Smooth muscle cell (in vitro differentiated cells): ENCODE results near the gene KIFC1. TPM values are rescaled to one million over a fixed set of nuclear protein-coding genes. Genes with fewer than 3 reads are reported as not detected.
A peak's percentile ranks its signal among the peaks of the same experiment; 100 is the strongest.

Experiments used
- DNase-seq: peaks from one replicate; lab custom pipeline; 2025; ENCODE audit not compliant: unreplicated experiment; lab: John Stamatoyannopoulos, UW
- H2AFZ ChIP-seq: fragments of 200-600 bp; sonication (generic); 2 replicates; pipeline ENCODE4 v1.6.0; 2016; ENCODE audit warnings: antibody characterized with exemption, low read depth, mild to moderate bottlenecking
- H3F3A ChIP-seq: fragments of 200-600 bp; sonication (generic); 2 replicates; pipeline ENCODE4 v1.6.0; 2017; ENCODE audit warnings: antibody characterized with exemption, low read depth
- H3K27ac ChIP-seq: fragments of 200-600 bp; sonication (generic); 2 replicates; pipeline ENCODE4 v1.5.1; 2016; ENCODE audit warnings: low read depth, mild to moderate bottlenecking
- H3K27me3 ChIP-seq: fragments of 200-600 bp; sonication (generic); 2 replicates; pipeline ENCODE4 v1.6.1; 2016; ENCODE audit warnings: low read depth, mild to moderate bottlenecking
- H3K36me3 ChIP-seq: fragments of 200-600 bp; sonication (generic); 2 replicates; pipeline ENCODE4 v1.5.1; 2016; ENCODE audit warnings: low read depth
- H3K4me1 ChIP-seq: fragments of 200-600 bp; sonication (generic); 2 replicates; pipeline ENCODE4 v1.5.1; 2016; ENCODE audit warnings: low read depth
- H3K4me2 ChIP-seq: fragments of 200-600 bp; sonication (generic); 2 replicates; pipeline ENCODE4 v1.6.0; 2016; ENCODE audit warnings: mild to moderate bottlenecking
- H3K4me3 ChIP-seq: fragments of 200-600 bp; sonication (generic); 2 replicates; pipeline ENCODE4 v1.5.1; 2016; ENCODE audit warnings: mild to moderate bottlenecking
- H3K79me2 ChIP-seq: fragments of 200-600 bp; sonication (generic); 2 replicates; pipeline ENCODE4 v1.6.0; 2016; ENCODE audit warnings: low read depth, mild to moderate bottlenecking
- H3K9ac ChIP-seq: fragments of 200-600 bp; sonication (generic); 2 replicates; pipeline ENCODE4 v1.6.0; 2016; ENCODE audit warnings: low read depth
- H3K9me3 ChIP-seq: fragments of 200-600 bp; sonication (generic); replicated peaks from 2 replicates; pipeline ENCODE4 v1.5.1; 2016; ENCODE audit warnings: low read depth
- H4K20me1 ChIP-seq: fragments of 200-600 bp; sonication (generic); 2 replicates; pipeline ENCODE4 v1.6.0; 2016; ENCODE audit warnings: low read depth
- CTCF ChIP-seq: fragments of 200-600 bp; sonication (generic); IDR thresholded peaks from 2 replicates; pipeline ENCODE4 v1.5.1; 2017; ENCODE audit warnings: borderline replicate concordance, mild to moderate bottlenecking, antibody characterized with exemption; ENCODE audit not compliant: insufficient read depth, poor library complexity, severe bottlenecking
- WGBS: methylation state at CpG from one replicate; pipeline ENCODE4 v1.1.7; 2016; ENCODE audit warnings: low lambda C conversion rate; 5-methylcytosine and 5-hydroxymethylcytosine counted together
- polyA plus RNA-seq: library from polyadenylated mRNA; unstranded; fragments of >200 nt; fragmentation: Nextera tagmentation; extraction: Ambion mirVana; gene quantifications from 2 replicates; pipeline ENCODE4 v1.2.1, GENCODE V29; 2016
- total RNA-seq: library from RNA; depleted of rRNA; stranded (reverse); fragments of >200 nt; gene quantifications from 2 replicates; pipeline ENCODE4 v1.2.3, GENCODE V29; 2014

The KIFC1 gene
- total and polyA plus RNA-seq, 2 experiments from 2014 or later: 8.8 to 12.0 TPM

- H3F3A ChIP-seq: peaks cover 5% of the 10 kb centered on the region
- no peak overlapping the region for H3K4me3 ChIP-seq
- TF ChIP-seq CTCF: no peak
- no peaks in the 10 kb centered on the region for H3K9me3 ChIP-seq
- H3K4me2 ChIP-seq: no peak overlapping the region
- no peak for DNase-seq
- 83% methylated on average over 3 of the region's 3 CpGs for whole genome bisulfite sequencing
- H2AFZ ChIP-seq: no peak overlapping the region
- no peaks in the 10 kb centered on the region for H3K27me3 ChIP-seq
- no peaks in the 10 kb centered on the region for H3K36me3 ChIP-seq
- H4K20me1 ChIP-seq: no peaks in the 10 kb centered on the region
- peaks cover 5% of the 10 kb centered on the region for H3K4me1 ChIP-seq
- H3K79me2 ChIP-seq: peaks cover 12% of the 10 kb centered on the region
- H3K9ac ChIP-seq: no peak overlapping the region
- no peak overlapping the region for H3K27ac ChIP-seq
These were observed 58.8 kb downstream of the KIFC1 start for GRCh38 chr6:33450434-33450833.

DNA sequence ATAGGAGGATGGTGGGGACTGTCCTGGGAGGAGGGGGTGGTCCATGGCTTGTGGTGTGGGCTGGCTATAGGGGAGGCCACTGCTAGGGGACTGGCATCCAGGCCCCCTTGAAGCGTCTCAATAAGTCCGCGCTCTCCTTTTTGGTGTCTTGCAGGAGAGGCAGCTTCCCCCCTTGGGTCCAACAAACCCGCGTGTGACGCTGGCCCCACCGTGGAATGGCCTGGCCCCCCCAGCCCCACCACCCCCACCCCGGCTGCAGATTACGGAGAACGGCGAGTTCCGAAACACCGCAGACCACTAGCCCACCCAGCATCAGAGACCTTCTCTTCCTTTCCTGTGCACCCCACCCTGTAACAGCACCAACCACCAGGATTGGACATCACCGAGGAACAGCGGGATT, 60.0 kb downstream of the KIFC1 start:
- peaks cover 5% of the 10 kb centered on the region for H3K4me1 ChIP-seq
- H3K79me2 ChIP-seq: peaks cover 18% of the 10 kb centered on the region
- no peaks in the 10 kb centered on the region for H4K20me1 ChIP-seq
- no peaks in the 10 kb centered on the region for H3K9me3 ChIP-seq
- no peak for DNase-seq
- no peak overlapping the region for H2AFZ ChIP-seq
- H3K27ac ChIP-seq: no peak overlapping the region
- no peak overlapping the region for H3K4me2 ChIP-seq
- no peaks in the 10 kb centered on the region for H3K27me3 ChIP-seq
- no peak overlapping the region for H3K9ac ChIP-seq
- WGBS: 98% methylated on average over 5 of the region's 15 CpGs
- no peak for TF ChIP-seq CTCF
- no peak overlapping the region for H3K4me3 ChIP-seq
- H3K36me3 ChIP-seq: no peaks in the 10 kb centered on the region
- H3F3A ChIP-seq: peaks cover 5% of the 10 kb centered on the region

DNA sequence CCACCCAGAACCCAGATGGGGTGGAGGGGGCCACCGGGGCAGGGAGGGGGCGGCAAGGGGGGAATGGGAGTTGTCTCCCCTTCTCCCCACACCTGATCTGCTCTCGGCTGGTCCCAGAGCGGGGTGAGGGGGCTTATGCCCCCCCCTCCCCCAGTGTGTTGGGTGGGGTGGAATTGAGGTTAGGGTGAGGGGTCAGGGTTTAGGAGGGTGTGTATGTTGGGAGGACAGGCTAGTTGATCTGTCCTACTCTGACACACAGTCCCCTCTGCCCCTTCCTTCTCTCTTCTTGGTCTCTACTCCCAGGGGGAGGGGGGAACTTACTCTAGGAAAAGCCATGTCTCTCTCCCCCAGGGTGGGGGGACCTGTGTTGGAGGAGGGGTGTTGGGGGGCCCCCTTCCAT, 60.9 kb downstream of the KIFC1 start:
- Histone ChIP-seq H4K20me1 (no peaks in the 10 kb centered on the region), H3K79me2 (peaks cover 18% of the 10 kb centered on the region), H3F3A (peaks cover 5% of the 10 kb centered on the region), H2AFZ (no peak overlapping the region), H3K9me3 (no peaks in the 10 kb centered on the region), H3K9ac (no peak overlapping the region), H3K4me1 (peaks cover 5% of the 10 kb centered on the region), H3K27me3 (no peaks in the 10 kb centered on the region), H3K4me2 (no peak overlapping the region), H3K27ac (no peak overlapping the region), H3K36me3 (no peaks in the 10 kb centered on the region), H3K4me3 (no peak overlapping the region)
- no peak for DNase-seq
- 91% methylated on average over 4 of the region's 4 CpGs for WGBS
- TF ChIP-seq CTCF: no peak

DNA sequence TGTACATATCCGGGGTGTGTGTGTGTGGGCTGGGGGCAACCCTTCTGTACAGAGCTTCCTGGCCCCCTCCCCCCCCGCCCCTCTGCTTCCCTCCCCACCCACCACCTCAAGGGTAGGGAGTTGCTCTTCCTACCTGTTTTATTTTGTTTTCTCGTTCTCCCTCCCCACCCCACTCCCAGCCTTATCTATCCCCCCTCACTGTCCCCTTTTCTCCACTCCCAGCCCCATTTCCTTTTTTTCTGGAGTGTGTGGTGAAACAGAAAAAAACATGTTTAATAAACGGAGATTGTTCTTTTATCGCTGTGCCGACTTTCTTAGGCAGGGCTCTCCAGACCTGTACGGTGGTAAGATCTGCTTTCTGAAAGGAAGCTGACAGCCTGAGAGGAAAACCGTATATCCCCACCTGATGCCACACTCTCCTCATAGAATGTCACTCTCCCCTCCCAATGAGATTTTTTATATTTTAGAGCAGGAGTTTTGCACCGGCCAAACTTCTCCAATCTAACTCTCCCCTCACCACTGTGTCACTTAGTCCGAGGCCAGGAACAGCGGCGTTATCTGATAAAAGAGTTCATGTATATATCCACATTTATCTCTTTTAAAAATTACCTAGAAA, 61.9 kb downstream of the KIFC1 start:
- peak overlapping the region; percentile 95 for H3K4me2 ChIP-seq

More for the DNA sequence above, 61.9 kb downstream of the KIFC1 start:
- H3K36me3 ChIP-seq: no peaks in the 10 kb centered on the region
- no peaks in the 10 kb centered on the region for H4K20me1 ChIP-seq
- peak overlapping the region; percentile 25 for H3K27ac ChIP-seq
- H2AFZ ChIP-seq: no peak overlapping the region
- H3K4me3 ChIP-seq: peak overlapping the region; percentile 89
- peaks cover 5% of the 10 kb centered on the region for H3F3A ChIP-seq
- peaks cover 18% of the 10 kb centered on the region for H3K79me2 ChIP-seq
- H3K9me3 ChIP-seq: no peaks in the 10 kb centered on the region
- peak overlapping the region; percentile 72 for H3K9ac ChIP-seq
- peaks cover 5% of the 10 kb centered on the region for H3K4me1 ChIP-seq
- WGBS: 40% methylated on average over 11 of the region's 12 CpGs
- no peaks in the 10 kb centered on the region for H3K27me3 ChIP-seq
- no peak for DNase-seq
- no peak for TF ChIP-seq CTCF
